ENCODE results near the gene RC3H1. TPM values are rescaled to one million over a fixed set of nuclear protein-coding genes. Genes with fewer than 3 reads are reported as not detected.

RC3H1 gene
- total RNA-seq, 4 donors from 2014 or later: 28.0 to 35.2 (median 31.1) TPM

DNA sequence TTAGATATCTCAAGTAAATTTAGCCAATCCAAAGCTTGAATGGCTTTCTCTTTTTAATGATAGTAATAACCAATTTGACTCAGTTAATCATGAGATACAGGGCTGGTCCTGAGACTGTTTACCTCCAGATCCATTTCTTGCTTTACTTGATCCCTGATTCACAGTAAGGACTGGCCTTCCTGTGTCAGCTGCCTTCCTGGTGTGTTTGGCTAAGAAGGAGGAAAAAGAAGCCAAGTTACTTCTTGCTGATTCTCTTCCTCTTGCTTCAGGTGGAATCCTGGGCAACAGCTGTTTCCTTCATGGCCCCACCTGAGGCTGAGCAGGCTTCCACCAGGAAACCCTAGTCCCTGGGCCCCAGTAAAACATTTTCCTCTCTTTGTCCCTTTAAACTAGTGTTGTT lies 14.6 kb upstream of the RC3H1 start:
- TF ChIP-seq, protein P1, sequence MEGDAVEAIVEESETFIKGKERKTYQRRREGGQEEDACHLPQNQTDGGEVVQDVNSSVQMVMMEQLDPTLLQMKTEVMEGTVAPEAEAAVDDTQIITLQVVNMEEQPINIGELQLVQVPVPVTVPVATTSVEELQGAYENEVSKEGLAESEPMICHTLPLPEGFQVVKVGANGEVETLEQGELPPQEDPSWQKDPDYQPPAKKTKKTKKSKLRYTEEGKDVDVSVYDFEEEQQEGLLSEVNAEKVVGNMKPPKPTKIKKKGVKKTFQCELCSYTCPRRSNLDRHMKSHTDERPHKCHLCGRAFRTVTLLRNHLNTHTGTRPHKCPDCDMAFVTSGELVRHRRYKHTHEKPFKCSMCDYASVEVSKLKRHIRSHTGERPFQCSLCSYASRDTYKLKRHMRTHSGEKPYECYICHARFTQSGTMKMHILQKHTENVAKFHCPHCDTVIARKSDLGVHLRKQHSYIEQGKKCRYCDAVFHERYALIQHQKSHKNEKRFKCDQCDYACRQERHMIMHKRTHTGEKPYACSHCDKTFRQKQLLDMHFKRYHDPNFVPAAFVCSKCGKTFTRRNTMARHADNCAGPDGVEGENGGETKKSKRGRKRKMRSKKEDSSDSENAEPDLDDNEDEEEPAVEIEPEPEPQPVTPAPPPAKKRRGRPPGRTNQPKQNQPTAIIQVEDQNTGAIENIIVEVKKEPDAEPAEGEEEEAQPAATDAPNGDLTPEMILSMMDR (IDR thresholded peaks at IDR 0.05; ENCODE audit: low read depth): no peak

- TF ChIP-seq, protein P1 (IDR thresholded peaks at IDR 0.05; ENCODE audit: low read depth): no peak
Observed at GRCh38 chr1:174036204-174036603, 14.0 kb upstream of the RC3H1 start.

DNA sequence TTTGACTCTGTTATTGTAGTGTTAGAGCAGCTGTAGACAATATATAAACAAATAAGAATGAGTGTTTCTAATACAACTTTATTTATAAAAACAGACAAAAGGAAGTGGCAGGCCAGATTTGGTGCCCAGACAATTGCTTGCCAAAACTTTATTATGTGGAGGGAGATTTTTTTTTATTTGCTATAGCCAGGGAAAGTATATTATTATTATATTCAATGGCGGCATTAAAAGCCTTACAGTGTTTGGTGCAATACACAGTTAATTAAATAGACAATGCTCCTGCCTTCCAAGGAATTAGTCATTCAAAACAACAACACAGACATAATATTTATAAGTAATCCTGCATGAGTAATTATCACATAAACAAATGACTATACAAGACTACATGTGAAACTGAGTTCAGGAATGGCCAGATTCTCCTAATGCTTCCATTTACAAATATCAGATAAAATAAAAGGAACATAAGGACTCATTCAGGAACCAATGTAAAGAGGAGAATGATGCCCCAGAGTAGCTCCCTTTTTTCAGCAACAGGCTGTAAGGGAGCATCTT lies 10.6 kb upstream of the RC3H1 start:
- TF ChIP-seq, protein P1 (IDR thresholded peaks at IDR 0.05; ENCODE audit: low read depth): no peak

GRCh38 chr1:174031099-174031498 lies 8.9 kb upstream of the RC3H1 start:
- TF ChIP-seq, protein P1 (IDR thresholded peaks at IDR 0.05; ENCODE audit: low read depth): no peak

DNA sequence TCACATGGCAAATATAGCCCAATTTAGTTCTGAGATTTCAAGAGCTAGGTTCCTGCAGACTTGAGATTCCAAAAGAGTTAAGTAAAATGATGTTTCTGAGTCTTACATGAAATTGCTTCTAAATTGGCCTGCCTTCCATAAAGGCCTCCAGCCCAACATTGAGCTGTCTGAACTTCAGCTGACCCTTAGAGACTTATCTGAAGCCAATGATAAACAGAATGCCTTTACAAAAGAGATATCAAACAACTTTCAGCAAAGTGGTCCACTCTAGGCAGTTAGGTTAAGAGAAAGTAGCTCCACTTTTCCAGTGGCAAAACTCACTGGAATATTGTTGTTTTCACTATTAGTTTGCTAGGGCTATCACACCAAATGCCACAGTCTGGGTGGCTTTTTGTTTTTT lies 6.3 kb upstream of the RC3H1 start:
- TF ChIP-seq, protein P1 (IDR thresholded peaks at IDR 0.05; ENCODE audit: low read depth): no peak

DNA sequence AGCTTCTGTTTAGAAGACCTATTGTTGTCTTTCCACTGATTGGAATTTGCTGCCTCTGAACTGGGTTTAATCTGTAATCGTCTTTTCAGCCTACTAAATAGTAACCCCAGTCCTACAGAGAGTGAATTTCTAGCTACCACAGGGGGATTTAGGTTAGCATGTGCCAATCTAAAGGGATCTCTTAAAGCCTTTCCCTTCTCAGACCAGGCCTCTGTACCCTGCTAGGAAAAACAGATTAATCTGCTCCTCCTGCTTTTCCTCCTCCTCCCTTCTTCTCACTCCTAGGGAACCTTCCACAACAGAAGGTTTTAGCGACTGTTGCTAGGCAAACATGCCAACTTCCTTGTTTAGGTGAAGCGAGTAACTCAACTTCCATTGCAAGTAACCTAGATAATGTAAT lies 1.3 kb upstream of the RC3H1 start:
- TF ChIP-seq, protein P1 (IDR thresholded peaks at IDR 0.05; ENCODE audit: low read depth): no peak

DNA sequence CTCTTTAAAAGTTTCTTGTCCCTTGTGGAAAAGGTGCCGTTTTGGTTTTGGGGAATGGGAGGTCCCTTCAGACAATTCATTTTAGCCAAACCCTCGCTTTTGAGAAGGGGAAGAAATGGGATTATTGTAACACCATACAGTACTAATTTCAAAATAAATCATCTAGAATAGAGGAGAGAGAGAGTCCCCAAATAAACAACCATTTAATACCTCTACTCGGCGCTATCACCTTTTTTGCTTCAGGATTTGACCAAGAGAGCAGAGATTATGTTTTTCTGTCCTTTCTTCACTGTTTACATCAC lies 770 bp upstream of the RC3H1 start:
- TF ChIP-seq, protein P1 (IDR thresholded peaks at IDR 0.05; ENCODE audit: low read depth): no peak
